DOHH2 (cell line): Measurements from ENCODE around the gene RASL11B.
A peak's percentile ranks its signal among the peaks of the same experiment; 100 is the strongest.

ENCODE experiments used
- H3F3A ChIP-seq: fragments of 200-600 bp; sonication (generic), shearing (Covaris generic); 2 replicates; pipeline ENCODE4 v1.6.0; 2016; ENCODE audit warnings: antibody characterized with exemption, mild to moderate bottlenecking; ENCODE audit not compliant: control insufficient read depth, insufficient read depth
- H3K27ac ChIP-seq: fragments of 200-600 bp; sonication (generic); 2 replicates; pipeline ENCODE4 v1.5.1; 2014; ENCODE audit warnings: low read depth, mild to moderate bottlenecking, low read length, moderate library complexity
- H3K27me3 ChIP-seq: fragments of 200-600 bp; sonication (generic); 2 replicates; pipeline ENCODE4 v1.6.1; 2014; ENCODE audit warnings: mild to moderate bottlenecking, low read length, mixed read lengths; ENCODE audit not compliant: control insufficient read depth
- H3K36me3 ChIP-seq: fragments of 200-600 bp; sonication (generic); 2 replicates; pipeline ENCODE4 v1.6.1; 2014; ENCODE audit warnings: mild to moderate bottlenecking, low read length, moderate library complexity, mixed read lengths; ENCODE audit not compliant: control insufficient read depth
- H3K4me1 ChIP-seq: fragments of 200-600 bp; sonication (generic); 2 replicates; pipeline ENCODE4 v1.6.1; 2014; ENCODE audit warnings: mild to moderate bottlenecking, low read length, mixed read lengths; ENCODE audit not compliant: control insufficient read depth
- H3K4me2 ChIP-seq: fragments of 200-600 bp; sonication (generic); 2 replicates; pipeline ENCODE4 v1.6.0; 2014; ENCODE audit warnings: mild to moderate bottlenecking, low read length, moderate library complexity
- H3K4me3 ChIP-seq: fragments of 200-600 bp; sonication (generic); 2 replicates; pipeline ENCODE4 v1.5.1; 2014; ENCODE audit warnings: mild to moderate bottlenecking, low read length, mixed read lengths
- H3K79me2 ChIP-seq: fragments of 200-600 bp; sonication (generic); 2 replicates; pipeline ENCODE4 v1.6.1; 2014; ENCODE audit warnings: mild to moderate bottlenecking, low read length, mixed read lengths; ENCODE audit not compliant: control insufficient read depth
- H3K9me2 ChIP-seq: fragments of 200-600 bp; sonication (generic); replicated peaks from 2 replicates; pipeline ENCODE4 v1.6.1; 2014; ENCODE audit warnings: mild to moderate bottlenecking, low read length, mixed read lengths; ENCODE audit not compliant: control insufficient read depth
- H3K9me3 ChIP-seq: fragments of 200-600 bp; sonication (generic); 2 replicates; pipeline ENCODE4 v1.6.1; 2014; ENCODE audit warnings: antibody characterized with exemption, low read length, mixed read lengths; ENCODE audit not compliant: control insufficient read depth, insufficient read depth
- H4K20me1 ChIP-seq: fragments of 200-600 bp; sonication (generic); 2 replicates; pipeline ENCODE4 v1.6.0; 2014; ENCODE audit warnings: low read depth, mild to moderate bottlenecking, antibody characterized with exemption, low read length, moderate library complexity; ENCODE audit not compliant: control insufficient read depth, insufficient read depth
- EZH2phosphoT487 ChIP-seq: fragments of 200-600 bp; sonication (generic); IDR thresholded peaks from 2 replicates; pipeline ENCODE4 v1.6.1; 2017; ENCODE audit warnings: borderline replicate concordance, mild to moderate bottlenecking, antibody characterized with exemption, low read length, moderate library complexity, mixed read lengths
- TF ChIP-seq, protein P1 (sequence below): fragments of 200-600 bp; sonication (generic); IDR thresholded peaks from one replicate; pipeline ENCODE4 v1.5.1; 2014; ENCODE audit warnings: antibody characterized with exemption, mild to moderate bottlenecking, low read depth, low read length; ENCODE audit not compliant: poor library complexity, severe bottlenecking

The RASL11B gene, protein sequence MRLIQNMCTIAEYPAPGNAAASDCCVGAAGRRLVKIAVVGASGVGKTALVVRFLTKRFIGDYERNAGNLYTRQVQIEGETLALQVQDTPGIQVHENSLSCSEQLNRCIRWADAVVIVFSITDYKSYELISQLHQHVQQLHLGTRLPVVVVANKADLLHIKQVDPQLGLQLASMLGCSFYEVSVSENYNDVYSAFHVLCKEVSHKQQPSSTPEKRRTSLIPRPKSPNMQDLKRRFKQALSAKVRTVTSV

DNA sequence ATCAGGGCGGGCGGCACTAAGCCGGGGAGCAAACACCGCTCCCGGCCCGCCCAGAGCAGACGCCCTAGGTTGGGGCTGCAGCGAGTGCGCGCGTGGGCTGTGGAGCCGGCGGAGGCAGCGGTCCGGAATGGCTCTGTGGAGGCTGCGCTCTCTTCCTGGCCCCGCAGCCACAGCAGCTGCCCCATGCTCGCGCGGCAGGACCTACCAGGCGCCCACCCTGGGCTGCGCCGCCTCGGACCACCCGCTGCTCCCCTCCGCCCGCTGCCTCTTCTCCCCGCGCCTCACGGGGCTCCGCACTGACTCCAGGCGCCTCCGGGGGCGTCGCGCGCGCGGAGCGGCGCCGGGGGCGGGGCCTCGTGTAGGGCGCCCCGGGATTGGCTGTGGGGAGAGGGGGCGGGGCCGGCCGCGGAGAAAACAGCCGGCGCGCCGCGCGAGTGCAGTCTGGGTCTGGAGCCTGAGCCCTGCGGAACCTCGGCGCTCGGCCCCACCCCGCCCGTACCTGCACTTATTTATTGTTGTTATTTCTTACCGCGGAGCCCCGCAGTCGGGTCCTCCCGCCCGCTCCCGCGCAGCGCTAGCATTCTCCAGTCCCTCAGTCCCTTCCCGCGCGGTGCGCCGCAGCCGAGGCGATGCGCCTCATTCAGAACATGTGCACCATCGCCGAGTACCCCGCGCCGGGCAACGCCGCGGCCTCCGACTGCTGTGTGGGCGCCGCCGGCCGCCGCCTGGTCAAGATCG lies at the start of gene RASL11B:
Gene RASL11B (plus strand): TSS at position 439 of the 738 bp plus-strand sequence. CDS start 191 bp downstream, at position 630.
- H3K27me3 ChIP-seq = peaks cover 11% of the 10 kb centered on the region
- no peaks in the 10 kb centered on the region for H3K9me2 ChIP-seq
- peak within 1 kb of the TSS; percentile 72 for H3K4me2 ChIP-seq
- H3K4me3 ChIP-seq = peak within 1 kb of the TSS; percentile 68
- no peaks in the 10 kb centered on the region for H3K36me3 ChIP-seq
- no peaks in the 10 kb centered on the region for H4K20me1 ChIP-seq
- H3K27ac ChIP-seq = no peak within 1 kb of the TSS
- no peaks in the 10 kb centered on the region for H3K9me3 ChIP-seq
- no peaks in the 10 kb centered on the region for H3F3A ChIP-seq
- peaks cover 12% of the 10 kb centered on the region for H3K4me1 ChIP-seq
- H3K79me2 ChIP-seq = no peaks in the 10 kb centered on the region
- TF ChIP-seq, protein P1, sequence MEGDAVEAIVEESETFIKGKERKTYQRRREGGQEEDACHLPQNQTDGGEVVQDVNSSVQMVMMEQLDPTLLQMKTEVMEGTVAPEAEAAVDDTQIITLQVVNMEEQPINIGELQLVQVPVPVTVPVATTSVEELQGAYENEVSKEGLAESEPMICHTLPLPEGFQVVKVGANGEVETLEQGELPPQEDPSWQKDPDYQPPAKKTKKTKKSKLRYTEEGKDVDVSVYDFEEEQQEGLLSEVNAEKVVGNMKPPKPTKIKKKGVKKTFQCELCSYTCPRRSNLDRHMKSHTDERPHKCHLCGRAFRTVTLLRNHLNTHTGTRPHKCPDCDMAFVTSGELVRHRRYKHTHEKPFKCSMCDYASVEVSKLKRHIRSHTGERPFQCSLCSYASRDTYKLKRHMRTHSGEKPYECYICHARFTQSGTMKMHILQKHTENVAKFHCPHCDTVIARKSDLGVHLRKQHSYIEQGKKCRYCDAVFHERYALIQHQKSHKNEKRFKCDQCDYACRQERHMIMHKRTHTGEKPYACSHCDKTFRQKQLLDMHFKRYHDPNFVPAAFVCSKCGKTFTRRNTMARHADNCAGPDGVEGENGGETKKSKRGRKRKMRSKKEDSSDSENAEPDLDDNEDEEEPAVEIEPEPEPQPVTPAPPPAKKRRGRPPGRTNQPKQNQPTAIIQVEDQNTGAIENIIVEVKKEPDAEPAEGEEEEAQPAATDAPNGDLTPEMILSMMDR = no peak
- no peak for TF ChIP-seq EZH2phosphoT487

DNA sequence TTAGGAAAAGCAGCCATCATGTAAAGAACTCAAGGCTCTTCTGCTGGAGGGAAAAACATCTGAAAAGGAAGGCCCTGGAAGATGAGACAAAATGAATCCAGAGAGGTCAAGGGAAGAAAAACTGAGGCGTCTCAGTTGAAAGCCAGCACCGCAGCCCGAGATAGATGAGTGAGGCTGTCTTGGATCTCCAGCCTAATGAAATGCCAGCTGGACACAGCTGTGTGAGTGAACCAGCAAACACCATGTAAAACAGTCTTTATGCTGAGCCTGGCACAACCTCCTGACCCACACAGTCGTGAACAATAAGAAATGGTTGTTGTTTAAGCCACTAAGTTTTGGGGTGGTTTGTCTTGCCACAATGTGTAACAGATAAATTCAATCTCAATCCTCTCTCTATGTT lies 48.6 kb upstream of the RASL11B start:
- Histone ChIP-seq H3K9me2 (no peaks in the 10 kb centered on the region), H3K36me3 (no peaks in the 10 kb centered on the region), H3K27ac (no peak overlapping the region), H3K79me2 (no peaks in the 10 kb centered on the region), H3K4me1 (no peaks in the 10 kb centered on the region), H4K20me1 (no peaks in the 10 kb centered on the region), H3K4me2 (no peak overlapping the region), H3K9me3 (no peaks in the 10 kb centered on the region), H3K27me3 (no peaks in the 10 kb centered on the region), H3F3A (no peaks in the 10 kb centered on the region; the same call in 1 of the 2 replicates), H3K4me3 (no peak overlapping the region)
- TF ChIP-seq EZH2phosphoT487 = no peak
- TF ChIP-seq, protein P1 = no peak

DNA sequence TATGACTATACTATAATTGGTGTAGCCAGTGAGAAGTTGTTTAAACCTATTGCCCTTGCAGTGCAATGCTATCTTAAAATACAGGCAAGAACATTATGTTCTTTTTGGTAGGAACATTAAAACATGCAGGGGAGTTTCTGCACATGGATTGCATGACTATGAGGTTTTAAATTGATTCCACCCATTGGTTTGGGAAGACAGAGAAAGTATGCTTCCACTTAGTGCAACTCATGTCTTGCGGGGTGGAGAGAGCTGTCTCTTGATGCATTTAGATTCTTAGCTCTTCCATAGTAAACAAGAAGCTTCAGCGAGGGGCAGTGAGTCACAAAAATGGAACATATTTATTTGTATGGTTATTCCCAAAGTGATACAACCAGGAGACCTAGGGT lies 39.5 kb upstream of the RASL11B start:
- H3K79me2 ChIP-seq = no peaks in the 10 kb centered on the region
- no peaks in the 10 kb centered on the region for H3K9me2 ChIP-seq
- no peak overlapping the region for H3K4me2 ChIP-seq
- H3K4me1 ChIP-seq = no peaks in the 10 kb centered on the region
- H3K27ac ChIP-seq = no peak overlapping the region
- H3K9me3 ChIP-seq = no peaks in the 10 kb centered on the region
- no peaks in the 10 kb centered on the region for H3F3A ChIP-seq
- TF ChIP-seq, protein P1 = no peak
- no peak for TF ChIP-seq EZH2phosphoT487
- H3K36me3 ChIP-seq = no peaks in the 10 kb centered on the region
- H3K27me3 ChIP-seq = no peaks in the 10 kb centered on the region
- H4K20me1 ChIP-seq = no peaks in the 10 kb centered on the region
- H3K4me3 ChIP-seq = no peak overlapping the region
